Activated T-helper 1 cell treated with Interleukin-2 at 50 U/mL for 16 hours (primary cell): ENCODE results near the gene SPRR1A.
"Not testable (repeated sequence)": the region's sequence is repeated elsewhere in the genome, so short reads cannot be mapped to it uniquely, and the experiment has no call there.

Experiments
- DNase-seq: peaks from one replicate; pipeline ENCODE4 v3.0.0-alpha.2; 2020; ENCODE audit warnings: low read depth

Gene SPRR1A

DNA sequence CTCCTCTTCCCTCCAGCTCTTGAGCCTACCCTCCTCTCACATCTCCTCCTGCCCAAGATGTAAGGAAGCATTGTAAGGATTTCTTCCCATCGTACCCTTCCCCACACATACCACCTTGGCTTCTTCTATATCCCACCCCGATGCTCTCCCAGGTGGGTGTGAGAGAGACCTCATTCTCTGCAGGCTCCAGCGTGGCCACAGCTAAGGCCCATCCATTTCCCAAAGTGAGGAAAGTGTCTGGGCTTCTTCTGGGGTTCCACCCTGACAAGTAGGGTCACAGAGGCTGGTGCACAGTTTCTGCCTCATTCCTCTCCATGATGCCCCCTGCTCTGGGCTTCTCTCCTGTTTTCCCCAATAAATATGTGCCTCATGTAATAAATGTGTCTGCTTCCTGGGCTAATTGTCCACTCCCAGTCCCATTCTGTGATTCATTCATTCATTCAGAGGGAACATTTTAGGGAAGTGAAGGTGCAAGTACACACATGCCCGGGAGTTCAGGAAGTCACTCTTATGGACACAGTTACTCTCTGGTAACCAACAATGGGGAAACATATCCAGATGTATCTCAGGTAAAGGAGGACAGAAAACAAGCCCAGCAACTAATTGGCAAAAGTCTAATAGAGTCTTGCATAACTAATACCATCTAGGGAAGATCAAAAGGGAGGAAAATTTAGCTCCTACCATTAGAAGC, 11.5 kb upstream of the SPRR1A start:
- DNase-seq = no peak

- DNase-seq = no peak
These were observed 7.2 kb upstream of the SPRR1A start for GRCh38 chr1:152976688-152977087.

DNA sequence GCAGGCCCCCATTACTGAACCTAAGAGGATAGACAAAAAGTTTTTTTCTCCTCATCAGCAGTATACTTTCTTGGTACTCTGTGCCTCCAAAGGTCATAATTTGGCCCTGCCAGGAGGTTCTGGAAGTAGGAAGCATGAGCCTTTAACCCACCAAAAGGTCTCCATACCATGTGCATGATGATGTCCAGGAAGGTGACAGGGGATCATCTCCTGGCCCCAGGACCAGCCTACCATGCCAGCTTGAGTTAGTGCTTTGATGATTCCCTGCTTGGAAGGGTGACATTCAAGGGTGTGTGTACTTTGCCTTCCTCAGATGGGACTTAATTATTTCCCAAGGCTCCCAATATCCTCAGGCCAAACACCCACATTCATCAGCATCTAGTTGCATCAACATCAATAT, 6.3 kb upstream of the SPRR1A start:
- no peak for DNase-seq

GRCh38 chr1:152980676-152981075, 3.2 kb upstream of the SPRR1A start:
- DNase-seq = no peak

- DNase-seq = no peak
These were observed 2.6 kb upstream of the SPRR1A start for GRCh38 chr1:152981146-152981871.

GRCh38 chr1:152982076-152982475, 1.8 kb upstream of the SPRR1A start:
- DNase-seq = no peak

GRCh38 chr1:152983234-152983633, 647 bp upstream of the SPRR1A start:
- DNase-seq = no peak

- DNase-seq = no peak
These were observed 2.7 kb downstream of the SPRR1A start for GRCh38 chr1:152986578-152986977.

GRCh38 chr1:152993186-152993585, 9.3 kb downstream of the SPRR1A start:
- DNase-seq = no peak

- no peak for DNase-seq
These were observed 12.0 kb downstream of the SPRR1A start for GRCh38 chr1:152995842-152996241.

- DNase-seq = no peak
These were observed 12.9 kb downstream of the SPRR1A start for GRCh38 chr1:152996633-152997400.

DNA sequence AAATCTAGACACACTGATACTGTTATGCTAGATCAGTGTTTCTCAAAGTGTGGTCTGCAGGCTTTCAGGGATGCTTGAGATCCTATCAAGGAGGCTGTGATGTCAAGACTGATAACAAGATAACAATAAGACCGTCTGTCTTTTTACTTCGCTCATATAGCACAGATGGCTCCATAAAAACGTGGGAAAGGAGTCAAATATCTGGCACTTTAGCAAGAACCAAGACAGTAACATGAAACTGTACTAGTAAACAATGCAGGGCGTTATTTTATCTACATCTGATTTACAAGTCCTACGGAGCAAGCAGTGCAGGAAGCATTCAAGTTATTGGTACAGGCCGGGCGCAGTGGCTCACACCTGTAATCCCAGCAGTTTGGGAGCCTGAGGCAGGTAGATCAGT, 14.0 kb downstream of the SPRR1A start:
- DNase-seq = no peak

GRCh38 chr1:152998476-152998875, 14.6 kb downstream of the SPRR1A start:
- no peak for DNase-seq

GRCh38 chr1:152999818-153000217, 15.9 kb downstream of the SPRR1A start:
- no peak for DNase-seq

DNA sequence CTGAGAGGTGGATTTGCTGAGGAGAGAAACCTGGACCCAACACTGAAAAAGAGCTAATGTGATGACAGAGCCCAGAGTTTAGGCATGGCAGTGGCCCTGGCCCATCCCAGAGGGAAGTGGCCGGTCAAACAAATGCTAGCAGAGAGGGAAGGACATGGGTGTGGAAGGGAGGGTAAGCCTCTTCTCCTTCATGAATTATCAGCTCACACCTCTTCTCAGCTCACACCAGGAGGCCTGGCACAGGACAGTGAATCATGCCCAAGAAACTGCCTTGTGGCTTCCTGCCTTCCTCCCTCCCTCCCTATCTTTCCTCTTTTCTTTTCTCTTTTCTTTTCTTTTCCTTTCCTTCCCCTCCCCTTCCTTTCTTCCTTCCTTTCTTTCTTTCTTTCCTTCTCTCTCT, 16.4 kb downstream of the SPRR1A start:
- DNase-seq = no peak

DNA sequence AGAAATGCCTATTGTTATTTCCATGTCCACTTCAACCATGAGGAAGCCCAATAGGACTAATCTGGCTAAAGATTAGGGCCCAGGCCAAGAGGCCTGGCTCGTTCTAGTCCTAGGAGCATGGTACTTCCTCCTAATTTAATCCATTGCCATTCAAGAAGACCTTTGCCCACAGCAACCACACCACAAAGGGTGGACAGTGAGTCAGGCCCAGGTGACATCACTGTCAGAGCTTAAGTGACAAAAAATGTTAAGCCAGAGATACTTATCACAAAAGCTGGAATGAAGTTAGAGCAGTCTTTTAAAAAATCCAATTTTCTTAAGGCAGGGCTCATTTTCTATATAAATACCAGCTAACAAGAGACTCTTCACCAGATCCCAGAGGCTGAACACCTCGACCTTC, 17.5 kb downstream of the SPRR1A start, which contains the start of gene SPRR3:
Gene SPRR3, plus strand, starts transcription at position 368 of the 400 bp plus-strand sequence. CDS start 1,272 bp downstream, outside the sequence.
- no peak for DNase-seq

DNA sequence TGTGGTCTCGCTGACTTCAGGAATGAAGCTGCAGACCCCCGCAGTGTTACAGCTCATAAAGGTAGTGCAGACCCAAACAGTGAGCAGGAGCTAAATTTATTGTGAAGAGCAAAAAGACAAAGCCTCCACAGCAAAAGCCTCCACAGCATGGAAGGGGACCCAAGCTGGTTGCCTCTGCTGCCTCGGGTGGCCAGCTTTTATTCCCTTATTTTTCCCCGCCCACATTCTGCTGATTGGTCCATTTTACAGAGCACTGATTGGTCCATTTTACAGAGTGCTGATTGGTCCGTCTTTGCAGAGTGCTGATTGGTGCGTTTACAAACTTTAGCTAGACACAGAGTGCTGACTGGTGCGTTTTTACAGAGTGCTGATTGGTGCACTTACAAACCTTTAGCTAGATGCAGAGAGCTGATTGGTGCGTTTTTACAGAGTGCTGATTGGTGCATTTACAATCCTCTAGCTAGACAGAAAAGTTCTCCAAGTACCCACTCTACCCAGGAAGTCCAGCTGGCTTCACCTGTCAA, 27.4 kb downstream of the SPRR1A start:
- DNase-seq = not testable (repeated sequence)

- not testable (repeated sequence) for DNase-seq
These were observed 37.9 kb downstream of the SPRR1A start for GRCh38 chr1:153021829-153022228.

DNA sequence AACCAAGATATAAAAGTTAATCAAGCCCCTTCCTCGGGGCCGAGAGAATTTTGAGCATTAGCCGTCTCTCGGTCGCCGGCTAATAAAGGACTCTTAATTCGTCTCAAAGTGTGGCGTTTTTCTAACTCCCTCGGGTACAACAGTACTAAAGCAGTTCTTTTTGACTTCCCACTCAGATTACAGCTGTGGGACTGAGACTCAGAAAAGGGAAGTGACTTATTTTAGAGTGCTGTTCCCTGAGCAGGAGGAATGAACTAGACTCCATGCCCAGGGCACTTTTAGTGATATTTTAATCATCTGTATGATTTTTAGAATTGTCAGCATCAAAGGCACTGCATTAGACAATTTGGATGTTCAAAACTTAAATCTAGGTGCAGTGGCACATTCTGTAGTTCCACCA, 38.5 kb downstream of the SPRR1A start:
- DNase-seq = not testable (repeated sequence)

DNA sequence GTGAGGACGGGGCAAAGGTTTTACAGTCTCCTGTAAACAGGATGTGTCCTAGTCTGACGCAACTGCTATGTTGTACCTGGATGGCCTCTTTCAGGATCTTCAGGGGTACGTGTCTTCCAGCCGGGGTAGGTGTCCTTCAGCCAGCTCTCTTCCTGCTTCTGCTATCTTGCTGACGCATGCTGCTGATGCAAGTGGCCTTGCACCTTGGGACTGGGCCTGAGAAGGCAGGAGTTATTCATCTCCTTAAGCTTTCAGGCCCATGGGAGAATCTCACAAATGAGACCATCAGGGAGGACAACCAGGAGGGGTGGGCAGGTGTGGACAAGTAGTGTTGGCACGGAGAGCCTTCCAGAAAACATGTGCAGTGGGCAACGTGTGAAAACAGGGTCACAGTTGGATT, 39.2 kb downstream of the SPRR1A start:
- DNase-seq = no peak

DNA sequence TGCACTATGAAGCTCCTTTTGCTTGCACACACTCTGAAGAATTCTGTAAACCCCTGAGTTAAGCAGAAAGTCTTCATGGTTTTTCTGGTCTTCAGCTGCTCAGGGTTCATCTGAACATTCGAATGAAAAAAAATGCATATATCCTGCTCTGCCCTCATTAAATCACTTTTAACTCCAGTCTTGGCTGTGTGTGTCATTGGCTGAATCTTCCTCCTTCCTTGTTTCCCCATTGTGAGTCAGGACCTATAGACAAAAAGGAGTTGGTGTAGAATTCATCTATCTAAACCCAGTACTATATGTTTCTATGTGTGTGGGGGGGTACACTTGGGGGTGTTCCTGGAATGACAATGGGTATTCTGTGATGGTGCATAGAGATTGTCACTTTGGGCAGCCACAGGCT, 40.5 kb downstream of the SPRR1A start:
- no peak for DNase-seq

- no peak for DNase-seq
These were observed 41.9 kb downstream of the SPRR1A start for GRCh38 chr1:153025797-153026196.

- DNase-seq = no peak
These were observed 44.9 kb downstream of the SPRR1A start for GRCh38 chr1:153028766-153029165.
